Measurements from ENCODE around the gene GPR101.
"Not testable (repeated sequence)": the region's sequence is repeated elsewhere in the genome, so short reads cannot be mapped to it uniquely, and the experiment has no call there.

The GPR101 gene

DNA sequence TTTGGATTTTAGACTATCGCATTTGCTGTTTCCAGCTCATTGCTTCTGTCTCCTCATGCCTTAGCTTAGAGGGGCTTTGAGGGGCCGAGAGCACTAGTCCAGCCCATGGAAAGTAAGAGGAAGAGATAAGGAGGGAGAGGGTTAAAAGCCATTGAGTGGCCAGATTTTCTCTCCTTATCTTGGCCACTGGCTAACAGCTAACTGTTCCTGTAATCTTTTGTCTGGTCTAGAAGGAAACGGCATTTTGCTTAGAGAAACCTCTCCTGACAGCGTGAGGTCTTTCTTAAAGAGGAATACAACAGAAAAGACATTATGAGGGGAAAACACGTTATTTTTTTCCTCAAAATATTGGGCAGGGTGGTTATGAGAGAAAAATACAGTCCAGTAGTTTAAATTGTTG is 7.9 kb downstream of the GPR101 start:
- no peak for DNase-seq (ENCODE audit: low read depth in 2 of 2)

DNA sequence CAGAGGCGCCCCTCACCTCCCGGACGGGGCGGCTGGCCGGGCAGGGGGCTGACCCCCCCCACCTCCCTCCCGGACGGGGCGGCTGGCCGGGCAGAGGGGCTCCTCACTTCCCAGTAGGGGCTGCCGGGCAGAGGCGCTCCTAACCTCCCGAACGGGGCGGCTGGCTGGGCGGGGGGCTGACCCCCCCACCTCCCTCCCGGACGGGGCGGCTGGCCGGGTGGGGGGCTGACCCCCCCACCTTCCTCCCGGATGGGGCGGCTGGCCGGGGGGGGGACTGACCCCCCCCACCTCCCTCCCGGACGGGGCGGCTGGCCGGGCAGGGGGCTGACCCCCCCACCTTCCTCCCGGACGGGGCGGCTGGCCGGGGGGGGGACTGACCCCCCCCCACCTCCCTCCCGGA is 33.6 kb downstream of the GPR101 start:
- not testable (repeated sequence) for DNase-seq (ENCODE audit: low read depth in 2 of 2)

DNA sequence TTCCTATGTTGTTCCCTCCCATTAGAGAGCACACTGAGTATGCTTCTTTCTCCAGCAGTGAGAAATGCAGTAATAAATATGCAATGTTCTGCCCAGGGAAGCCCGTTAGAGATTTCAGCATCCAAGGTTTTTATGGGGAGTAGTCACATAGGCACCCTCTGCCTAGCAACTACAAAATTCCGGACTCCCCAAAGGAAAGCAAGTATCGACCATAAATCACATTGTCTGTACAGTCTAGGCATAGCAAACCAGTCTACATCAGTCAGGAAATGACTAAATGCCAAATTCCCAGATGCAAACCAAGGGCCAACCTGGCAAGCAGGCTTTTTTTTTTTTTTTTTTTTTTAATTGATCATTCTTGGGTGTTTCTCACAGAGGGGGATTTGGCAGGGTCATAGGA is 34.8 kb downstream of the GPR101 start:
- no peak for DNase-seq (ENCODE audit: low read depth in 2 of 2)
